GM21786 (cell line): ENCODE data around the gene TTC9B.
A peak's percentile ranks its signal among the peaks of the same experiment; 100 is the strongest.

Source experiments
- ATAC-seq: cut with Tn5 transposase; IDR thresholded peaks from one replicate; pipeline ENCODE4 v1.9.1; 2021; ENCODE audit not compliant: unreplicated experiment

The TTC9B gene

GRCh38 chr19:40216013-40216776 lies 2.0 kb downstream of the TTC9B start:
- no peak for ATAC-seq

- no peak for ATAC-seq
These were observed 3.2 kb downstream of the TTC9B start for GRCh38 chr19:40214936-40215335.

GRCh38 chr19:40213882-40214570 lies 4.2 kb downstream of the TTC9B start:
- ATAC-seq: no peak

- no peak for ATAC-seq
These were observed 4.8 kb downstream of the TTC9B start for GRCh38 chr19:40213251-40213829.

GRCh38 chr19:40210889-40211288 lies 7.3 kb downstream of the TTC9B start:
- no peak for ATAC-seq

GRCh38 chr19:40208602-40209001 lies 9.6 kb downstream of the TTC9B start:
- ATAC-seq: no peak

GRCh38 chr19:40205760-40206159 lies 12.4 kb downstream of the TTC9B start:
- no peak for ATAC-seq

- no peak for ATAC-seq
These were observed 13.8 kb downstream of the TTC9B start for GRCh38 chr19:40204381-40204780.

GRCh38 chr19:40200341-40201099 lies 17.7 kb downstream of the TTC9B start:
- ATAC-seq: no peak

GRCh38 chr19:40198272-40198990 lies 19.8 kb downstream of the TTC9B start:
- ATAC-seq: no peak

- no peak for ATAC-seq
These were observed 24.7 kb downstream of the TTC9B start for GRCh38 chr19:40193587-40193849.

- no peak for ATAC-seq
These were observed 25.2 kb downstream of the TTC9B start for GRCh38 chr19:40192758-40193586.

- peak; percentile 16 for ATAC-seq
These were observed 26.1 kb downstream of the TTC9B start for GRCh38 chr19:40191836-40192646.

GRCh38 chr19:40190891-40191835 lies 27.0 kb downstream of the TTC9B start, which contains the start of gene MAP3K10:
Gene MAP3K10, plus strand, starts transcription at chr19:40191426. Its CDS starts 606 bp downstream, at chr19:40192032.
- peak; percentile 73 for ATAC-seq

GRCh38 chr19:40184273-40184672 lies 33.9 kb downstream of the TTC9B start:
- no peak for ATAC-seq

GRCh38 chr19:40178756-40179155 lies 39.4 kb downstream of the TTC9B start:
- no peak for ATAC-seq

- ATAC-seq: no peak
These were observed 40.7 kb downstream of the TTC9B start for GRCh38 chr19:40177286-40178070.
